Neuronal stem cell (in vitro differentiated cells): ENCODE data around the gene MAN1B1.

Experiments
- DNase-seq: peaks from one replicate; pipeline ENCODE4 v3.0.0-alpha.2; 2013; ENCODE audit warnings: low spot score
- H2AFZ ChIP-seq: one replicate; pipeline ENCODE4 v1.6.1; 2013; ENCODE audit warnings: mild to moderate bottlenecking, low read length, inconsistent platforms
- H2AK5ac ChIP-seq: 2 replicates; pipeline ENCODE4 v1.6.1; 2013; ENCODE audit warnings: low read depth, mild to moderate bottlenecking, inconsistent platforms, low read length, moderate library complexity, mixed read lengths
- H2BK120ac ChIP-seq: 2 replicates; pipeline ENCODE4 v1.6.1; 2013; ENCODE audit warnings: low read depth, mild to moderate bottlenecking, inconsistent platforms, low read length, moderate library complexity, mixed read lengths
- H2BK12ac ChIP-seq: one replicate; pipeline ENCODE4 v1.6.1; 2013; ENCODE audit warnings: low read length, inconsistent platforms
- H2BK15ac ChIP-seq: 2 replicates; pipeline ENCODE4 v1.6.1; 2013; ENCODE audit warnings: mild to moderate bottlenecking, low read length, inconsistent platforms, mixed read lengths
- H2BK5ac ChIP-seq: one replicate; pipeline ENCODE4 v1.6.1; 2013; ENCODE audit warnings: inconsistent platforms, mild to moderate bottlenecking, low read length, moderate library complexity
- H3K14ac ChIP-seq: one replicate; pipeline ENCODE4 v1.6.1; 2013; ENCODE audit warnings: low read length, inconsistent platforms
- H3K18ac ChIP-seq: 2 replicates; pipeline ENCODE4 v1.6.1; 2013; ENCODE audit warnings: low read length, inconsistent platforms
- H3K23ac ChIP-seq: 2 replicates; pipeline ENCODE4 v1.6.1; 2013; ENCODE audit warnings: low read depth, mild to moderate bottlenecking, mixed read lengths, low read length, inconsistent platforms; ENCODE audit not compliant: poor library complexity
- H3K27ac ChIP-seq: replicated peaks from 3 replicates; pipeline ENCODE4 v1.5.1; 2013; ENCODE audit warnings: low read length, inconsistent platforms
- H3K27me3 ChIP-seq, 3 experiments: 2 replicates each; pipeline ENCODE4 v1.6.1; 2013; ENCODE audit warnings: low read length in 3 of 3, mild to moderate bottlenecking in 2 of 3, inconsistent platforms in 1 of 3, low read depth in 1 of 3, mixed read lengths in 1 of 3, moderate library complexity in 1 of 3; ENCODE audit not compliant: control insufficient read depth in 3 of 3, insufficient read depth in 3 of 3
- H3K36me3 ChIP-seq, 2 donors: replicated peaks in 1 of 2; 2 replicates each; pipeline ENCODE4 v1.6.1; 2013; ENCODE audit warnings: low read length in 2 of 2; ENCODE audit not compliant: control insufficient read depth in 2 of 2, insufficient read depth in 2 of 2
- H3K4ac ChIP-seq: 2 replicates; pipeline ENCODE4 v1.6.1; 2013; ENCODE audit warnings: inconsistent platforms, mild to moderate bottlenecking, low read length, moderate library complexity
- H3K4me1 ChIP-seq, 2 donors: 1 replicate in 1 of 2; 2 replicates in 1 of 2; pipeline ENCODE4 v1.6.1; 2013; ENCODE audit warnings: low read length in 2 of 2, low read depth in 1 of 2; ENCODE audit not compliant: control insufficient read depth in 2 of 2, insufficient read depth in 1 of 2
- H3K4me2 ChIP-seq: one replicate; pipeline ENCODE4 v1.6.1; 2013; ENCODE audit warnings: mild to moderate bottlenecking, low read length, inconsistent platforms; ENCODE audit not compliant: insufficient read depth, poor library complexity, severe bottlenecking
- H3K4me3 ChIP-seq, 2 donors: 2 replicates each; pipeline ENCODE4 v1.5.1; 2013; ENCODE audit warnings: low read length in 2 of 2, mild to moderate bottlenecking in 2 of 2, inconsistent platforms in 1 of 2, moderate library complexity in 1 of 2
- H3K79me1 ChIP-seq: one replicate; pipeline ENCODE4 v1.6.1; 2013; ENCODE audit warnings: low read depth, mild to moderate bottlenecking, inconsistent platforms, low read length, moderate library complexity
- H3K9ac ChIP-seq: one replicate; pipeline ENCODE4 v1.6.1; 2013; ENCODE audit warnings: mild to moderate bottlenecking, low read depth, low read length, inconsistent platforms; ENCODE audit not compliant: poor library complexity
- H3K9me3 ChIP-seq, 2 donors: replicated peaks in 1 of 2; 2 replicates each; pipeline versions ENCODE3 to v1.6.1; 2013; ENCODE audit warnings: low read length in 2 of 2, mild to moderate bottlenecking in 2 of 2, inconsistent platforms in 1 of 2, low read depth in 1 of 2, mixed read lengths in 1 of 2, moderate library complexity in 1 of 2; ENCODE audit not compliant: control insufficient read depth in 2 of 2, insufficient read depth in 1 of 2
- H4K8ac ChIP-seq: one replicate; pipeline ENCODE4 v1.6.1; 2013; ENCODE audit warnings: low read depth, mild to moderate bottlenecking, inconsistent platforms, low read length, moderate library complexity
- H4K91ac ChIP-seq: one replicate; pipeline ENCODE4 v1.6.1; 2013; ENCODE audit warnings: low read length, low read depth, mild to moderate bottlenecking, inconsistent platforms; ENCODE audit not compliant: poor library complexity
- WGBS, 2 donors: extraction: QIAGEN DNeasy Blood & Tissue Kit; methylation state at CpG; one replicate each; pipeline ENCODE4 v1.1.7; 2013; ENCODE audit warnings: missing lambda C conversion rate in 2 of 2, mixed read lengths in 1 of 2; ENCODE audit not compliant: insufficient read length in 2 of 2, insufficient replicate concordance in 1 of 2; ENCODE audit errors: extremely low coverage in 2 of 2; 5-methylcytosine and 5-hydroxymethylcytosine counted together

MAN1B1 gene

DNA sequence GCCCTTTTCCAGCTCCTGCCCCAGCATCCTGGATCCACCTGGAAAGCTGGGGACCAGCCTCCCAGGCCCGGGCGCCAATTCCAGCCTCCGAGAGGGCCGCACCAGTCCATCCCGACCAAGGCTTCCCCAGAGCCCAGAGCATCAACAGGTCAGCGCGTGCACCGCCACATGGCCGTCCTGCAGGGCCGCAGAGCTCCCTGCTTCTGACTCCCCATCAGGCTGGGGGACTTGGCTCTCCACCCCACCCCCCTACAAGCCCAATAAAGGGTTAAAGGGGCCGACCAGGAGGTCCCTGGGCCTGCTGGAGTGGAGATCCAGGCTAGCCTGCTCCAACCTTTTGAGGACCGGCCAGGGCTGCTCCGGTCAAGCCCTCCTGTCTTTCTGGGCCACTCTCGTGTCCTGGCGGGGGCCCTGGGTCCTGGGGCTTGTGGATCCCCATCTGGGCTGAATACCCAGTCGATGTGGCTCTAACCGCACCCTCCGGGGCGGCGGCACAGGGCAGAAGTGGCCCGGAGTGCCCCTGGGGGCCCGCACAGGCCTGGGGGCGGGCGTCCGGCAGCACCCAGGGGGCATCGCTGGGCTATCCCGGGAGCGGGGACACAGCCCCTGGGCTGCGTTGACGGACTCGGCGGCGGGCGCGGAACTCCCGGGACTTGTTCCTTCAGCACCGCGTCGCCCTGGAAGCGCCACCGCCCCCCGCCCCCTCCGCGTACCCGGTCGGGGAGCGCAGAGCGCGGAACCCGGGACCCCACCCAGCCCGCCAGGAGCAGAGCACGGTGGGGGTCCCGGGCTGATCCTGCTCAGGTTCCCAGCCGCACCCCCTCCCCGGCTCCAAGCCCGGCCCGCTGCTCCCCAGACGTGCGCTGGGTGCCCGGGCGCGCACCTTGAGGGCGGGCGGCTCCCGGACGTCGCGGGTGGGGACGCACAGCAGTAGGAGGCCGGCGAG lies 33.5 kb upstream of the MAN1B1 start:
- Histone ChIP-seq H3K4me3 (peak overlapping the region in 1 of 2 donors; percentile 67), H2BK15ac (no peak overlapping the region), H4K91ac (no peak overlapping the region), H3K27me3 (peaks cover 23 to 90% (median 74%) of the 10 kb centered on the region in 3 experiments), H3K9ac (no peak overlapping the region), H3K4ac (no peak overlapping the region), H3K23ac (peak overlapping the region; percentile 89), H3K4me2 (peak overlapping the region; percentile 57), H3K4me1 (peaks cover 8 to 13% of the 10 kb centered on the region in 2 donors), H4K8ac (peak overlapping the region; percentile 9), H3K27ac (no peak overlapping the region), H2BK5ac (peak overlapping the region; percentile 53), H2BK120ac (peak overlapping the region; percentile 56), H2BK12ac (no peak overlapping the region), H3K18ac (peak overlapping the region; percentile 80), H3K79me1 (no peaks in the 10 kb centered on the region), H3K14ac (peak overlapping the region; percentile 71), H2AK5ac (peak overlapping the region; percentile 56), H2AFZ (peak overlapping the region; percentile 17), H3K9me3 (peaks cover 0 to 1% of the 10 kb centered on the region in 2 donors), H3K36me3 (no peaks in the 10 kb centered on the region)
- WGBS, 2 donors, result no CpG with 5 or more reads among the region's 71 CpGs
- no peak for DNase-seq

DNA sequence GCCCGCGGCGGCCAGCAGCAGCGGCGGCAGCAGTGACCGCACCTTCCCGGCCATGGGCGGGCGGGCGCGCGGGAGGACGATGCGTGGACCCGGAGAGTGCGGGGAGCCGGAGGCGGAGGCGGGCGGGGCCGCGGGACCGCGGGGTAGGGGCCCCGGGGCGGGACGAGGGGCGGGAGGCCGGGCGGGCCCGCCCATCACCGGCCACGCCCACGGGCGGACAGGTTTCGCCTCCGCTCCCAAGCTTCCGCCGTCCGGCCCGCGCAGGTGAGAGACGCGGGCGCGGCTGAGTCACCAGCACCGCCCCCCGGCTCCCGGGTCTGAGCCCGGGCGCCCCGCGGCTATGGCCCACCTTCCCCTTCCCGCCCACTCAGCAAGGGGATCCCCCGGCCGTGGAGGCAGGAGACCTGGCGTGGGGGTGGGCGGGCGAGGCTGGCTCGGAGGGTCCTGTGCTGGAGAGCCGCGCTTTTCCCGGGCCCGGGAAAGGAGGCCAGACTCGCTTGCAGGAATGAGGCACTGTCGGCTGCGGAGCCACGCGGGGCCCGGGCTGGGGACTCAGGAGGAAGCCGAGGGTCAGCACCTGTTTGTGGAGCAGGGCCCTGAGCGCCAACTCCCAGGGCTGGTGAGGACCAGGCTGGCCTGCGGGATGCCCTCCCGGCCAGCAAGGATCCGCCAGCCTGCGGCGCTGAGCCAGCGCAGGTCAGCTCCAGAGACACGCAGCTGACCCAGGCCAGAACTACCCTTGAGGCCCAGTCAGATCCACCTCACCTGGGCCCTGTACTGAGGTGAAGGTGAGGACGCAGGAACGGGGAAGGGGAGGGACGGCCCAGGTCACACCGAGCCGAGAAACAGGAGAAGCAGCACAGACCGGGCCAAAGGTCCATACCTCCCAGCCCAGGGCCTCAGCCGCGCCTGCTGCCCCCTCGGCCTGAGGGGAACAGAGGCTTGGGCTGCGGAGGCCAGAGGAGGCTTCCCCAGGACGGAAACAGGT lies 32.5 kb upstream of the MAN1B1 start, which contains the start of gene ENTPD2:
Gene ENTPD2, minus strand, starts transcription at position 118 of the 988 bp plus-strand sequence. Its CDS starts 64 bp downstream, at position 54.
- Histone ChIP-seq H3K9me3 (peaks cover 0 to 1% of the 10 kb centered on the region in 2 donors), H2BK120ac (peak within 1 kb of the TSS; percentile 56), H3K27ac (no peak within 1 kb of the TSS), H2AK5ac (peak within 1 kb of the TSS; percentile 94), H2BK12ac (peak within 1 kb of the TSS; percentile 97), H3K27me3 (peaks cover 22 to 90% (median 67%) of the 10 kb centered on the region in 3 experiments), H2BK5ac (peak within 1 kb of the TSS; percentile 53), H3K4me3 (peak within 1 kb of the TSS in 1 of 2 donors; percentile 67), H3K14ac (peak within 1 kb of the TSS; percentile 71), H3K4me1 (peaks cover 8 to 13% of the 10 kb centered on the region in 2 donors), H3K23ac (peak within 1 kb of the TSS; percentile 89), H3K4me2 (peak within 1 kb of the TSS; percentile 57), H2AFZ (peak within 1 kb of the TSS; percentile 90), H3K9ac (peak within 1 kb of the TSS; percentile 70), H4K91ac (no peak within 1 kb of the TSS), H3K4ac (peak within 1 kb of the TSS; percentile 37), H3K79me1 (no peaks in the 10 kb centered on the region), H3K36me3 (no peaks in the 10 kb centered on the region), H3K18ac (peak within 1 kb of the TSS; percentile 80), H2BK15ac (peak within 1 kb of the TSS; percentile 96), H4K8ac (peak within 1 kb of the TSS; percentile 9)
- WGBS, 2 donors, result no CpG with 5 or more reads among the region's 90 CpGs
- no peak for DNase-seq

DNA sequence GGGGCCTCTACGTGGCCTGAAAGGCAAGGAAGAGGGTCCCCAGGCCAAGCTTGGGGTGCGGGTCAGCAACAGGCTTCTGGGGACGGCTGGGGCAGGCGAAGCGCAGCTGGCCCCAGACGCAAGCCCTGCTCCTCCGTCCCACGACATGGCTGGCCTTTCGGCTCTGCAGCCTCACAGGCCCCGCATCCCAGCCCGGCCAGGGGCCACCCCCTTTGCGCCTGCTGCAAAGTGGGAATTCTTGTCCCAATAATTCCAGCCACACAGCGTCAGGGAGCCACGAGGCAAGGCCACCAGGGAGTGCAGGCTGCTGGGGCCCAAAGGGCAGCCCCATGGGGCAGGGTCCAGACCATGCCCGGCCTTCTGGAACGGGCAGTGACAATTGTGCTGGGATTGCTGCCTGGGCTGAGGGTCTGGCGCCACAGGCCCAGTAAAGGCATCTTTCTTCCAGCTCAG lies 31.8 kb upstream of the MAN1B1 start:
- H3K23ac ChIP-seq, result no peak overlapping the region
- no peak overlapping the region for H3K27ac ChIP-seq
- H3K9me3 ChIP-seq, result peaks cover 0 to 1% of the 10 kb centered on the region in 2 donors
- H2AFZ ChIP-seq, result peak overlapping the region; percentile 90
- peak overlapping the region; percentile 81 for H3K9ac ChIP-seq
- no peak overlapping the region for H2BK120ac ChIP-seq
- no peak overlapping the region for H4K91ac ChIP-seq
- H2BK15ac ChIP-seq, result peak overlapping the region; percentile 96
- H4K8ac ChIP-seq, result no peak overlapping the region
- H3K27me3 ChIP-seq, result peaks cover 17 to 82% (median 60%) of the 10 kb centered on the region in 3 experiments
- H3K4me3 ChIP-seq, result no peak overlapping the region
- H2BK12ac ChIP-seq, result peak overlapping the region; percentile 58
- WGBS, 2 donors, result no CpG with 5 or more reads among the region's 17 CpGs
- peak overlapping the region; percentile 76 for H3K18ac ChIP-seq
- no peak overlapping the region for H2BK5ac ChIP-seq
- peak overlapping the region; percentile 23 for H3K4ac ChIP-seq
- no peak for DNase-seq
- H3K4me1 ChIP-seq, result peaks cover 8 to 13% of the 10 kb centered on the region in 2 donors
- no peak overlapping the region for H3K4me2 ChIP-seq
- no peaks in the 10 kb centered on the region for H3K36me3 ChIP-seq
- peak overlapping the region; percentile 94 for H2AK5ac ChIP-seq
- no peaks in the 10 kb centered on the region for H3K79me1 ChIP-seq
- H3K14ac ChIP-seq, result peak overlapping the region; percentile 5
